Mesendoderm (in vitro differentiated cells): ENCODE results near the gene CLCA1.
A peak's percentile ranks its signal among the peaks of the same experiment; 100 is the strongest.
"Not testable (repeated sequence)": the region's sequence is repeated elsewhere in the genome, so short reads cannot be mapped to it uniquely, and the experiment has no call there.

Experiments
- DNase-seq: peaks from one replicate; pipeline ENCODE4 v3.0.0; 2013
- H2AK5ac ChIP-seq: 2 replicates; pipeline ENCODE4 v1.6.1; 2013; ENCODE audit warnings: low read length, inconsistent platforms
- H2BK120ac ChIP-seq: 2 replicates; pipeline ENCODE4 v1.6.1; 2013; ENCODE audit warnings: low read depth, mild to moderate bottlenecking, low read length, moderate library complexity, mixed read lengths
- H2BK15ac ChIP-seq: replicated peaks from 2 replicates; pipeline ENCODE4 v1.6.1; 2013; ENCODE audit warnings: low read depth, mild to moderate bottlenecking, moderate library complexity
- H2BK5ac ChIP-seq: 2 replicates; pipeline ENCODE4 v1.6.1; 2013; ENCODE audit warnings: low read length, inconsistent platforms
- H3K18ac ChIP-seq: 2 replicates; pipeline ENCODE4 v1.6.1; 2013; ENCODE audit warnings: mild to moderate bottlenecking, low read length, mixed read lengths
- H3K23ac ChIP-seq: one replicate; pipeline ENCODE4 v1.6.1; 2013; ENCODE audit warnings: low read length
- H3K27ac ChIP-seq: 2 replicates; pipeline ENCODE4 v1.5.1; 2013; ENCODE audit warnings: low read depth, mild to moderate bottlenecking, inconsistent platforms, low read length, moderate library complexity
- H3K27me3 ChIP-seq: 2 replicates; pipeline ENCODE4 v1.6.1; 2013; ENCODE audit warnings: low read length, control low read depth, mild to moderate bottlenecking, inconsistent platforms; ENCODE audit not compliant: insufficient read depth, poor library complexity
- H3K36me3 ChIP-seq: 2 replicates; pipeline ENCODE4 v1.6.1; 2013; ENCODE audit warnings: low read length, inconsistent platforms; ENCODE audit not compliant: control insufficient read depth, insufficient read depth
- H3K4ac ChIP-seq: one replicate; pipeline ENCODE4 v1.6.1; 2013; ENCODE audit warnings: low read depth, mild to moderate bottlenecking, low read length, moderate library complexity
- H3K4me1 ChIP-seq: 2 replicates; pipeline ENCODE4 v1.6.1; 2013; ENCODE audit warnings: low read depth, low read length, inconsistent platforms; ENCODE audit not compliant: control insufficient read depth
- H3K4me2 ChIP-seq: 2 replicates; pipeline ENCODE4 v1.6.1; 2013; ENCODE audit warnings: low read length
- H3K4me3 ChIP-seq: 2 replicates; pipeline ENCODE4 v1.5.1; 2013; ENCODE audit warnings: mild to moderate bottlenecking, low read length
- H3K56ac ChIP-seq: one replicate; pipeline ENCODE4 v1.6.1; 2013; ENCODE audit warnings: low read length
- H3K79me1 ChIP-seq: 2 replicates; pipeline ENCODE4 v1.6.1; 2013; ENCODE audit warnings: low read length, inconsistent platforms
- H3K79me2 ChIP-seq: 2 replicates; pipeline ENCODE4 v1.6.1; 2013; ENCODE audit warnings: mild to moderate bottlenecking, low read length; ENCODE audit not compliant: control insufficient read depth, insufficient read depth
- H3K9ac ChIP-seq: 2 replicates; pipeline ENCODE4 v1.6.1; 2013; ENCODE audit warnings: low read length, inconsistent platforms
- H4K5ac ChIP-seq: one replicate; pipeline ENCODE4 v1.6.1; 2013; ENCODE audit warnings: low read length
- H4K8ac ChIP-seq: one replicate; pipeline ENCODE4 v1.6.1; 2013; ENCODE audit warnings: low read depth, mild to moderate bottlenecking, control low read depth, low read length, moderate library complexity
- WGBS: extraction: QIAGEN DNeasy Blood & Tissue Kit; methylation state at CpG from one replicate; pipeline ENCODE4 v1.1.7; 2013; ENCODE audit warnings: low lambda C conversion rate, missing lambda C conversion rate; ENCODE audit not compliant: insufficient coverage; ENCODE audit errors: extremely low coverage; 5-methylcytosine and 5-hydroxymethylcytosine counted together

The CLCA1 gene

DNA sequence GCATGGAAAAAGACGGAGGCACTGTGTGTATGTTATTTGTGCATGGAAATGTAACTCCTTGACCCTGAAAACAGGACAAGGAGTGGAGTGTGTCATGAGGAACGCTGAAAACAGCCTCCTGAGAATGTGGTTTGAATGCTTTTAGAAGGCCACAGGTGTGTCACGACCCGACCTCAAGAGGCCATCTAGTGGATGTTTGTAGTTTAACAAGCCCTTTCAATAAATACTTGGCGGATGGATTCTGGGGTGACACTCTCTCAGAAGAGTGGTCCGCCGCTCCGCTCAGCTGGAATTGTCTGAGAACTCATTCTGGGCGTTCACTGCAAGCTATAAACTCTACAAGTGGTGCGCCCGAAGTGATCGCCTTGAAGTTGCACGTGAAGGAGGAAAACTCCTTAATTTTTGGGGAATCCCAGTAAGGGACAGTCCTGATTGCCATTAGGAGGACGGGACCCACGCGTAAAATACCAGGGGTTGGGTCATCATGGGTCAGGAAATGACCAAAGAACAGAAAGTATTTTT is 33.5 kb downstream of the CLCA1 start:
- no CpG with 5 or more reads among the region's 16 CpGs for WGBS
- not testable (repeated sequence) for H3K79me1 ChIP-seq, H2BK120ac ChIP-seq, H2BK15ac ChIP-seq, H3K79me2 ChIP-seq, H3K4me1 ChIP-seq, H3K23ac ChIP-seq, H3K4ac ChIP-seq, H3K36me3 ChIP-seq, H2AK5ac ChIP-seq, H4K8ac ChIP-seq, H3K27me3 ChIP-seq, H4K5ac ChIP-seq
- Histone ChIP-seq H3K27ac (peak overlapping the region; percentile 74), H3K4me2 (peak overlapping the region; percentile 77), H3K18ac (peak overlapping the region; percentile 64), H2BK5ac (peak overlapping the region; percentile 73), H3K56ac (peak overlapping the region; percentile 84), H3K4me3 (peak overlapping the region; percentile 45), H3K9ac (peak overlapping the region; percentile 64)
- DNase-seq, result peak; percentile 90

DNA sequence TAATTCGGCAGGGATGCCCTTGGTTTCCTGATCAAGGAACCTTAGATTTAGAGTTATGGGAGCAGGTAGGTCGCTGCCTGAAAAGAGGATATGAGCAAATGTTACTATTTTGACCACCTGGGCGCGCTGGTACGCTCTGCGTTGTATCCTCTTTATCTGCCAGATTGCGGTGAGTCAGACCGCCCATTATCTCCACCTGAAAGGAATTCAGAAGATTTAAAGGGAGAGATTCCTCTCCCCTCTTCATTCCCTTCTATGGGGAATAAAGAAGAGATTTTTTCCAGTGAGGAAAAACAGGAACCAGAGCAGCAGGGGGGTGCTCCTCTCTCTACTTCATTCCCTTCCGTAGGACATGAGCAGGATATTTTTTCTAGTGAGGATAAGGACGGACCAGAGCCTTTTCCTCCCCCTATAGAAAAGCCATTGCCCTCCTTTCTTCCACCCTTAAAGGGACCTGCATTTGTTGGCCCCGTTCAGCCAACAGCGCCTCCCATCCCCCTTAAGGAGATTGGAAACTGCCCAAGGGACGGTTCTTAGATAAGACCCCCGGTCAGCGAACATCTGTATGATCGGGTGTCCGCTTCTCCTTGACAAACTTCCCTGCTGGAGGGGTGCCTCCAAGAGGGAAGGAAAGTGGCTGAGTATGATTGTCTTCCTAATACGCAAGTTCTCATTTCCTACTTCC is 34.1 kb downstream of the CLCA1 start:
- no peaks in the 10 kb centered on the region for H3K36me3 ChIP-seq
- H2BK120ac ChIP-seq, result no peak overlapping the region
- H4K8ac ChIP-seq, result no peak overlapping the region
- peaks cover 12% of the 10 kb centered on the region for H3K4me1 ChIP-seq
- H3K9ac ChIP-seq, result peak overlapping the region; percentile 64
- DNase-seq, result peak; percentile 98
- H3K4me3 ChIP-seq, result no peak overlapping the region
- H2AK5ac ChIP-seq, result no peak overlapping the region
- H3K18ac ChIP-seq, result peak overlapping the region; percentile 88
- H3K4ac ChIP-seq, result peak overlapping the region; percentile 63
- H3K79me2 ChIP-seq, result no peaks in the 10 kb centered on the region
- no peaks in the 10 kb centered on the region for H3K79me1 ChIP-seq
- peak overlapping the region; percentile 77 for H3K4me2 ChIP-seq
- no peak overlapping the region for H4K5ac ChIP-seq
- peak overlapping the region; percentile 92 for H3K27ac ChIP-seq
- H3K23ac ChIP-seq, result no peak overlapping the region
- H2BK5ac ChIP-seq, result peak overlapping the region; percentile 25
- peak overlapping the region; percentile 84 for H3K56ac ChIP-seq
- H2BK15ac ChIP-seq, result no peak overlapping the region
- no CpG with 5 or more reads among the region's 18 CpGs for WGBS
- H3K27me3 ChIP-seq, result no peaks in the 10 kb centered on the region

DNA sequence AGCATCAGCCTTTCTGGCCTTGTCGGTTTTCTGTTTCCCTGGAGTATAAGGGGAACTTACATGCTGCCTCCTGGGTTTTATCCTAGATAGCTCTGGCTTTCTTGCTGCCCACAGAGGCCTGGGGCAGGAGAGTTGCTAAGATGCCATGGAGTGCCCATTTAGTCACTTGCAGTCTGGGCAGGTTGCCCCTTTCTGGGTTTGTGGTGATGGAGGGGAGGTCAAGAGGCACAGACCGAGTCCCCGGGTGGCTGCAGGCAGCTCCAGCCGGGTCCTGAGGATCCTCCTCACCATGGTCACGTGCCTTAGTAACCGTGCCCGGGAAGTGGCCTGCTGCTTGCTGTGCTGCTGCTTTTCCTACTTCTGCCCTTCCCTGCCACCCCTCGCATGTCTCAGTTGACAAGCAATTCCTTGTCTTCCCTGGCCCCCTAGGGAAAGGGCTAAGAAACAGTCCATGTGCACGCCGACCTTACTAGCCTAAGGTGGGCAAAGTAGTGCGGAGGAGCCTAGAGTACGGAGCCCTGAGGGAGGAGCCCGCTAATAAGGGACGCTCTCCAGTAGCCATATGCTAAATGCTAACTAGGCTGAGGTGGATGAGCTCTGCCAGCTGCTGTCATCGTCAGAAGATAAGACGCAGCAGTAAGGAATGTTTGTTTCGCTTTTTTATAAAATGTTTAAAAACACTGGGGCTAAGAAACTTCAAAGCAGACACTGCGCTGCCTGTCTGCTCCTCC is 34.8 kb downstream of the CLCA1 start:
- H4K8ac ChIP-seq, result no peak overlapping the region
- no CpG with 5 or more reads among the region's 18 CpGs for WGBS
- H3K27me3 ChIP-seq, result no peaks in the 10 kb centered on the region
- DNase-seq, result peak; percentile 55
- no peak overlapping the region for H4K5ac ChIP-seq
- no peaks in the 10 kb centered on the region for H3K79me2 ChIP-seq
- peak overlapping the region; percentile 80 for H3K56ac ChIP-seq
- no peak overlapping the region for H2BK120ac ChIP-seq
- H3K36me3 ChIP-seq, result no peaks in the 10 kb centered on the region
- H3K9ac ChIP-seq, result peak overlapping the region; percentile 33
- H3K23ac ChIP-seq, result no peak overlapping the region
- H3K18ac ChIP-seq, result peak overlapping the region; percentile 88
- H2BK5ac ChIP-seq, result no peak overlapping the region
- H3K4ac ChIP-seq, result peak overlapping the region; percentile 63
- H3K4me1 ChIP-seq, result peaks cover 12% of the 10 kb centered on the region
- H3K4me2 ChIP-seq, result no peak overlapping the region
- H3K4me3 ChIP-seq, result no peak overlapping the region
- no peak overlapping the region for H2AK5ac ChIP-seq
- no peak overlapping the region for H2BK15ac ChIP-seq
- H3K79me1 ChIP-seq, result no peaks in the 10 kb centered on the region
- peak overlapping the region; percentile 92 for H3K27ac ChIP-seq

DNA sequence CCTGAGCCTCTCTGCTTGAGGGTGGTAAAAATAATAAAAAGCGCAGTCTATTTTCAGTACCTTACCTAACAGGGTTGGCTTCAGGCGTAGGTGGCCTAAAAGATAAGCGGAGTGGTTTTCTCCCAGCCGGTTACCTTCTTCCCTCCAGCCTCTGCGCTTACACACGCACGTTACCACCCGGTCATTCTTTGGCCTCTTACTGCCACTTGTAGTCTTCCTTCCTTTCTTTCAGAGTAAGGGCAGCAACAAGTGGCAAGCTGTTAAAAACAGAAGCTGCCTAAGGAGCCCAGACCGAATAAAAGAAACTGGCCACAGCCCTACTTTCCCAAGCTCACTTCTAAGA is 35.4 kb downstream of the CLCA1 start:
- Histone ChIP-seq H3K4ac (no peak overlapping the region), H3K79me1 (no peaks in the 10 kb centered on the region), H3K23ac (no peak overlapping the region), H3K27me3 (no peaks in the 10 kb centered on the region), H3K56ac (peak overlapping the region; percentile 73), H3K9ac (no peak overlapping the region), H3K27ac (no peak overlapping the region), H3K4me3 (no peak overlapping the region), H2AK5ac (no peak overlapping the region), H2BK15ac (no peak overlapping the region), H3K18ac (no peak overlapping the region), H2BK5ac (no peak overlapping the region), H3K36me3 (no peaks in the 10 kb centered on the region), H3K79me2 (no peaks in the 10 kb centered on the region), H3K4me1 (peaks cover 12% of the 10 kb centered on the region), H4K8ac (no peak overlapping the region), H2BK120ac (no peak overlapping the region), H4K5ac (no peak overlapping the region), H3K4me2 (no peak overlapping the region)
- WGBS, result no CpG with 5 or more reads among the region's 9 CpGs
- DNase-seq, result no peak

DNA sequence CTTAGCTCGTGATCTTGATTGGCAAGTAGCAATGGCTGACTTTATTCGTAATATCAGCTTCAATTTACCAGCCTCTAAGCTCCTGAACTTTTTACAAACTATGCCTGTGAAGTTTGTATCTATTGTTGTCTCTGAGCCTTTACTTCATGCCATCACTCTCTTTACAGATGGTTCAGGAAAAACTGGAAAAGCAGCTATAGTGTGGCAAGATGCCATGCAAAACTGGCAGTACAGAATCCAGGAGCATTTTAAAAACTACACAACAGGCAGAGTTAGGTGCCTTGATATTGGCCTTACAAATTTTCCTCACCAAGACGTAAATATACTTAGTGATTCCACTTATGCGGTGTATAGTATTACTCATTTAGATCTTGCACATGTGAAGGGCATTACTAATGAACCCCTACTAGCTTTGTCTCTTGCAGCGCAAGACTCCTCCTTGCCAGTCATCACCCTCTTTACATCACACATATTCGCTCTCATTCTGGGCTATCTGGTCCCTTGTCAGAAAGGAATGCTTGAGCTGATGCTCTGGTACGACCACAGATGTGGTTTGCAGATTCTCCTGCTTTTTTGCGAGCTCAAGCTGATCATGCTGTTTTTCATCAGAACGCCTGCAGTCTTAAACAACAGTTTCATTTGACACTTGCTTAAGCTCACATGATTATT is 36.3 kb downstream of the CLCA1 start:
- Histone ChIP-seq H3K4ac (no peak overlapping the region), H3K36me3 (no peaks in the 10 kb centered on the region)

More for the DNA sequence above, 36.3 kb downstream of the CLCA1 start:
- Histone ChIP-seq H3K4me1 (peaks cover 12% of the 10 kb centered on the region), H3K4me2 (no peak overlapping the region), H2BK120ac (no peak overlapping the region), H3K9ac (no peak overlapping the region), H2BK15ac (no peak overlapping the region), H2AK5ac (no peak overlapping the region), H4K8ac (no peak overlapping the region), H4K5ac (no peak overlapping the region), H3K4me3 (no peak overlapping the region), H3K79me2 (no peaks in the 10 kb centered on the region), H3K27ac (no peak overlapping the region), H2BK5ac (no peak overlapping the region), H3K56ac (no peak overlapping the region), H3K79me1 (no peaks in the 10 kb centered on the region), H3K23ac (no peak overlapping the region), H3K27me3 (no peaks in the 10 kb centered on the region), H3K18ac (no peak overlapping the region)
- DNase-seq, result peak; percentile 40
- WGBS, result no CpG with 5 or more reads among the region's 9 CpGs
